Fibroblast of lung (primary cell): Measurements from ENCODE around the gene KRT2. TPM values are rescaled to one million over a fixed set of nuclear protein-coding genes. Genes with fewer than 3 reads are reported as not detected.

Experiments used
- DNase-seq, 2 donors: peaks; one replicate each; pipeline versions ENCODE4 v3.0.0 to v3.0.0-alpha.2; 2010; ENCODE audit warnings: low read depth in 2 of 2
- H2AFZ ChIP-seq: 2 replicates; pipeline ENCODE4 v1.5.1; 2012; ENCODE audit warnings: low read length, control low read depth, inconsistent platforms
- H3K27ac ChIP-seq: 2 replicates; pipeline ENCODE4 v1.5.1; 2011; ENCODE audit warnings: low read length, control low read depth; ENCODE audit not compliant: insufficient read depth
- H3K27me3 ChIP-seq: 2 replicates; pipeline ENCODE4 v1.5.1; 2011; ENCODE audit warnings: mild to moderate bottlenecking, low read length; ENCODE audit not compliant: control insufficient read depth, insufficient read depth
- H3K36me3 ChIP-seq: 2 replicates; pipeline ENCODE4 v1.5.1; 2011; ENCODE audit warnings: low read length; ENCODE audit not compliant: control insufficient read depth, insufficient read depth
- H3K4me1 ChIP-seq: 2 replicates; pipeline ENCODE4 v1.5.1; 2011; ENCODE audit warnings: low read length; ENCODE audit not compliant: control insufficient read depth, insufficient read depth; ENCODE audit errors: extremely low read depth
- H3K4me2 ChIP-seq: 2 replicates; pipeline ENCODE4 v1.5.1; 2011; ENCODE audit warnings: low read length, control low read depth; ENCODE audit not compliant: insufficient read depth; ENCODE audit errors: extremely low read depth
- H3K4me3 ChIP-seq, 4 experiments: fragments of 200-600 bp in 1 of 4; sonication (generic) in 1 of 4; replicated peaks in 1 of 4; 2 replicates each; pipeline ENCODE4 v1.5.1; 2011 to 2016; ENCODE audit warnings: low read length in 4 of 4, low read depth in 3 of 4, mild to moderate bottlenecking in 3 of 4, control low read depth in 2 of 4, inconsistent platforms in 1 of 4, mixed read lengths in 1 of 4; ENCODE audit not compliant: insufficient read depth in 1 of 4; ENCODE audit errors: control extremely low read depth in 1 of 4
- H3K79me2 ChIP-seq: 2 replicates; pipeline ENCODE4 v1.5.1; 2012; ENCODE audit warnings: mild to moderate bottlenecking, low read length, inconsistent platforms; ENCODE audit not compliant: control insufficient read depth, insufficient read depth
- H3K9ac ChIP-seq: 2 replicates; pipeline ENCODE4 v1.5.1; 2011; ENCODE audit warnings: mild to moderate bottlenecking, low read length, control low read depth; ENCODE audit not compliant: insufficient read depth
- H3K9me3 ChIP-seq: 2 replicates; pipeline ENCODE4 v1.5.1; 2012; ENCODE audit warnings: low read depth, low read length; ENCODE audit not compliant: control insufficient read depth, insufficient read depth
- H4K20me1 ChIP-seq: 2 replicates; pipeline ENCODE4 v1.5.1; 2011; ENCODE audit warnings: low read length; ENCODE audit not compliant: control insufficient read depth, insufficient read depth; ENCODE audit errors: extremely low read depth
- CTCF ChIP-seq, 2 donors: IDR thresholded peaks in 1 of 2; conservative IDR thresholded peaks in 1 of 2; 1 replicate in 1 of 2; 2 replicates in 1 of 2; pipeline ENCODE4 v1.5.1; 2011 to 2012; ENCODE audit warnings: low read length in 2 of 2, control low read depth in 1 of 2, inconsistent platforms in 1 of 2, low read depth in 1 of 2, mild to moderate bottlenecking in 1 of 2
- EZH2 ChIP-seq: IDR thresholded peaks from 2 replicates; pipeline ENCODE4 v1.5.1; 2012; ENCODE audit warnings: low read length, control low read depth, mild to moderate bottlenecking; ENCODE audit errors: missing control alignments
- polyA plus RNA-seq, 2 donors: library from polyadenylated mRNA; depleted of rRNA in 1 of 2; stranded (reverse) in 1 of 2; unstranded in 1 of 2; fragments of >200 nt; gene quantifications; 2 replicates each; pipeline ENCODE4 v1.2.1, GENCODE V29; 2011 to 2012; ENCODE audit warnings: missing spikeins in 1 of 2
- total RNA-seq: library from RNA; depleted of rRNA; stranded (reverse); fragments of >200 nt; gene quantifications from 2 replicates; pipeline ENCODE4 v1.2.1, GENCODE V29; 2014

KRT2 gene
- total and polyA plus RNA-seq, 2 donors (not counting 1 experiment from before 2014, with no cell fraction given): not detected

- Histone ChIP-seq H3K27ac (no peak overlapping the region), H4K20me1 (no peaks in the 10 kb centered on the region), H2AFZ (no peak overlapping the region), H3K9me3 (no peaks in the 10 kb centered on the region), H3K4me2 (no peak overlapping the region), H3K4me1 (no peaks in the 10 kb centered on the region), H3K27me3 (peaks cover 3% of the 10 kb centered on the region), H3K36me3 (no peaks in the 10 kb centered on the region), H3K79me2 (no peaks in the 10 kb centered on the region), H3K4me3 (no peak overlapping the region), H3K9ac (no peak overlapping the region)
- no peak for TF ChIP-seq CTCF (conservative IDR thresholded peaks at IDR 0.05 in 1 of 2, IDR thresholded peaks at IDR 0.05 in 1 of 2; ENCODE audit: low read depth in 1 of 2, low read length in 2 of 2)
- no peak for TF ChIP-seq EZH2
- no peak for DNase-seq
These were observed 1.4 kb downstream of the KRT2 start for GRCh38 chr12:52650520-52651081.

- no peak overlapping the region for H2AFZ ChIP-seq
- no peaks in the 10 kb centered on the region for H3K79me2 ChIP-seq
- peaks cover 3% of the 10 kb centered on the region for H3K27me3 ChIP-seq
- H3K9me3 ChIP-seq: no peaks in the 10 kb centered on the region
- H3K4me2 ChIP-seq: no peak overlapping the region
- no peak overlapping the region for H3K4me3 ChIP-seq
- H3K27ac ChIP-seq: no peak overlapping the region
- TF ChIP-seq EZH2 (no peak), CTCF (conservative IDR thresholded peaks at IDR 0.05 in 1 of 2, IDR thresholded peaks at IDR 0.05 in 1 of 2; ENCODE audit: low read depth in 1 of 2, low read length in 2 of 2) (no peak)
- H4K20me1 ChIP-seq: no peaks in the 10 kb centered on the region
- DNase-seq: no peak
- H3K9ac ChIP-seq: no peak overlapping the region
- H3K36me3 ChIP-seq: no peaks in the 10 kb centered on the region
- no peaks in the 10 kb centered on the region for H3K4me1 ChIP-seq
These were observed 2.9 kb downstream of the KRT2 start for GRCh38 chr12:52649066-52649465.

- H4K20me1 ChIP-seq: no peaks in the 10 kb centered on the region
- H3K4me1 ChIP-seq: no peaks in the 10 kb centered on the region
- H3K9ac ChIP-seq: no peak overlapping the region
- H3K27ac ChIP-seq: no peak overlapping the region
- H3K36me3 ChIP-seq: no peaks in the 10 kb centered on the region
- H2AFZ ChIP-seq: no peak overlapping the region
- no peaks in the 10 kb centered on the region for H3K9me3 ChIP-seq
- TF ChIP-seq EZH2 (no peak), CTCF (conservative IDR thresholded peaks at IDR 0.05 in 1 of 2, IDR thresholded peaks at IDR 0.05 in 1 of 2; ENCODE audit: low read depth in 1 of 2, low read length in 2 of 2) (no peak)
- H3K4me2 ChIP-seq: no peak overlapping the region
- no peaks in the 10 kb centered on the region for H3K79me2 ChIP-seq
- DNase-seq: no peak
- no peak overlapping the region for H3K4me3 ChIP-seq
- H3K27me3 ChIP-seq: peaks cover 3% of the 10 kb centered on the region
These were observed 3.9 kb downstream of the KRT2 start for GRCh38 chr12:52648012-52648550.
